ENCODE measurements around the gene SPAG16. TPM values are rescaled to one million over a fixed set of nuclear protein-coding genes. Genes with fewer than 3 reads are reported as not detected.

The SPAG16 gene
- total RNA-seq, 1 experiment from 2014 or later = 17.3 TPM

- Mint-ChIP-seq H3K36me3 (ENCODE audit: insufficient read depth in 1 of 3, low read depth in 3 of 3) (no peaks in the 10 kb centered on the region), H3K27me3 (ENCODE audit: low read depth) (no peaks in the 10 kb centered on the region), H3K4me1 (peaks cover 11 to 12% of the 10 kb centered on the region in 2 experiments), H3K9me3 (no peaks in the 10 kb centered on the region), H3K27ac (no peak overlapping the region), H3K4me3 (no peak overlapping the region)
- H3K27me3 ChIP-seq (ENCODE audit: insufficient read depth, low read length) = no peaks in the 10 kb centered on the region
- no peaks in the 10 kb centered on the region; the same call in 1 of the 2 replicates for H3K4me1 ChIP-seq (ENCODE audit: insufficient read depth, low read length)
- TF ChIP-seq, protein P1, sequence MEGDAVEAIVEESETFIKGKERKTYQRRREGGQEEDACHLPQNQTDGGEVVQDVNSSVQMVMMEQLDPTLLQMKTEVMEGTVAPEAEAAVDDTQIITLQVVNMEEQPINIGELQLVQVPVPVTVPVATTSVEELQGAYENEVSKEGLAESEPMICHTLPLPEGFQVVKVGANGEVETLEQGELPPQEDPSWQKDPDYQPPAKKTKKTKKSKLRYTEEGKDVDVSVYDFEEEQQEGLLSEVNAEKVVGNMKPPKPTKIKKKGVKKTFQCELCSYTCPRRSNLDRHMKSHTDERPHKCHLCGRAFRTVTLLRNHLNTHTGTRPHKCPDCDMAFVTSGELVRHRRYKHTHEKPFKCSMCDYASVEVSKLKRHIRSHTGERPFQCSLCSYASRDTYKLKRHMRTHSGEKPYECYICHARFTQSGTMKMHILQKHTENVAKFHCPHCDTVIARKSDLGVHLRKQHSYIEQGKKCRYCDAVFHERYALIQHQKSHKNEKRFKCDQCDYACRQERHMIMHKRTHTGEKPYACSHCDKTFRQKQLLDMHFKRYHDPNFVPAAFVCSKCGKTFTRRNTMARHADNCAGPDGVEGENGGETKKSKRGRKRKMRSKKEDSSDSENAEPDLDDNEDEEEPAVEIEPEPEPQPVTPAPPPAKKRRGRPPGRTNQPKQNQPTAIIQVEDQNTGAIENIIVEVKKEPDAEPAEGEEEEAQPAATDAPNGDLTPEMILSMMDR (conservative IDR thresholded peaks at IDR 0.05) = no peak
- H3K4me2 ChIP-seq (ENCODE audit: insufficient read depth, insufficient read length, low read length) = no peak overlapping the region
- no CpG with 5 or more reads among the region's 2 CpGs for WGBS (ENCODE audit: extremely low coverage, insufficient read length, low lambda C conversion rate)
- no peak overlapping the region for H2BK15ac ChIP-seq (ENCODE audit: low read depth, low read length)
- H2BK120ac ChIP-seq (ENCODE audit: low read depth, low read length, poor library complexity, severe bottlenecking) = no peak overlapping the region
- H4K8ac ChIP-seq (replicated peaks; ENCODE audit: insufficient read length, low read depth, low read length) = no peak overlapping the region
- no peak overlapping the region for H2AFZ ChIP-seq (ENCODE audit: low read length)
- H2BK5ac ChIP-seq (ENCODE audit: insufficient read length, low read length) = no peak overlapping the region
- DNase-seq = no peak
- no peak overlapping the region for H2BK20ac ChIP-seq (ENCODE audit: low read depth, low read length, poor library complexity, severe bottlenecking)
- H2AK5ac ChIP-seq (ENCODE audit: insufficient read length, low read length) = no peak overlapping the region
- no peak overlapping the region for H3K56ac ChIP-seq (ENCODE audit: insufficient read length, low read depth, low read length)
- H4K20me1 ChIP-seq (ENCODE audit: control insufficient read depth, insufficient read depth, insufficient read length) = no peaks in the 10 kb centered on the region
- H3K79me1 ChIP-seq (ENCODE audit: insufficient read depth, low read depth, low read length, poor library complexity, severe bottlenecking) = no peaks in the 10 kb centered on the region
- no peak overlapping the region for H2BK12ac ChIP-seq (ENCODE audit: insufficient read length, low read depth, low read length)
- H3K23me2 ChIP-seq (ENCODE audit: insufficient read length, low read depth, low read length, poor library complexity, severe bottlenecking) = no peaks in the 10 kb centered on the region
- no peak overlapping the region for H3K4ac ChIP-seq (ENCODE audit: low read depth, low read length)
- no peak overlapping the region for H3T11ph ChIP-seq (ENCODE audit: low read length)
- H3K18ac ChIP-seq (ENCODE audit: insufficient read length, low read depth, low read length) = no peak overlapping the region
- H4K91ac ChIP-seq (ENCODE audit: insufficient read length, low read depth, low read length) = no peak overlapping the region
- no peak overlapping the region for H4K5ac ChIP-seq (ENCODE audit: insufficient read length, low read depth, low read length)
- H3K9ac ChIP-seq (ENCODE audit: extremely low read depth, insufficient read length, low read length) = no peak overlapping the region
- no peak overlapping the region for H3K14ac ChIP-seq (ENCODE audit: insufficient read depth, low read length)
- H3K9me3 ChIP-seq (ENCODE audit: control insufficient read depth, low read depth, low read length) = no peaks in the 10 kb centered on the region
- H3K27ac ChIP-seq (ENCODE audit: insufficient read length, low read depth, low read length) = no peak overlapping the region
- H3K23ac ChIP-seq (ENCODE audit: insufficient read length, low read depth, low read length) = no peak overlapping the region
- H3K79me2 ChIP-seq (ENCODE audit: insufficient read depth, low read length) = no peaks in the 10 kb centered on the region
Measured at GRCh38 chr2:214184461-214184860, 900.2 kb downstream of the SPAG16 start.

Measured in H9 (cell line).